ENCODE results near the gene PAEP.
"Not testable (repeated sequence)": the region's sequence is repeated elsewhere in the genome, so short reads cannot be mapped to it uniquely, and the experiment has no call there.

PAEP gene

GRCh38 chr9:135561391-135562234 lies at the start of gene PAEP:
Gene PAEP, plus strand, starts transcription at chr9:135561756.
- FAIRE-seq: no peak

GRCh38 chr9:135512241-135512603 lies 49.3 kb upstream of the PAEP start:
- FAIRE-seq: no peak

GRCh38 chr9:135512904-135513303 lies 48.7 kb upstream of the PAEP start:
- FAIRE-seq: no peak

- no peak for FAIRE-seq
Observed at GRCh38 chr9:135513351-135513846, 48.2 kb upstream of the PAEP start.

- FAIRE-seq: not testable (repeated sequence)
Observed at GRCh38 chr9:135513906-135514305, 47.6 kb upstream of the PAEP start.

GRCh38 chr9:135514342-135515082 lies 47.0 kb upstream of the PAEP start:
- no peak for FAIRE-seq

GRCh38 chr9:135515083-135515951 lies 46.2 kb upstream of the PAEP start:
- FAIRE-seq: no peak

- FAIRE-seq: no peak
Observed at GRCh38 chr9:135516132-135516860, 45.3 kb upstream of the PAEP start.

- no peak for FAIRE-seq
Observed at GRCh38 chr9:135517407-135517822, 44.1 kb upstream of the PAEP start.

- no peak for FAIRE-seq
Observed at GRCh38 chr9:135519179-135519971, 42.2 kb upstream of the PAEP start.

- no peak for FAIRE-seq
Observed at GRCh38 chr9:135520916-135521607, 40.5 kb upstream of the PAEP start, which contains the start of gene LCN1. Gene LCN1, plus strand, starts transcription at chr9:135521440. Its CDS starts 58 bp downstream, at chr9:135521498.

GRCh38 chr9:135521608-135522095 lies 39.9 kb upstream of the PAEP start:
- no peak for FAIRE-seq

GRCh38 chr9:135522137-135522877 lies 39.2 kb upstream of the PAEP start:
- no peak for FAIRE-seq

- no peak for FAIRE-seq
Observed at GRCh38 chr9:135522931-135523330, 38.6 kb upstream of the PAEP start.

GRCh38 chr9:135523521-135524129 lies 37.9 kb upstream of the PAEP start:
- no peak for FAIRE-seq

- no peak for FAIRE-seq
Observed at GRCh38 chr9:135524130-135524861, 37.3 kb upstream of the PAEP start.

- FAIRE-seq: no peak
Observed at GRCh38 chr9:135525241-135526088, 36.1 kb upstream of the PAEP start.

Measured in G401.6 (cell line).